ENCODE results near the gene PRR23C. TPM values are rescaled to one million over a fixed set of nuclear protein-coding genes. Genes with fewer than 3 reads are reported as not detected.

PRR23C gene
- polyA plus RNA-seq, 2 of the 4 experiments (the other 2 are of a cell fraction): not detected

GRCh38 chr3:139043554-139044365 is 932 bp downstream of the PRR23C start:
- WGBS (ENCODE audit: missing lambda C conversion rate): 78% methylated on average over 30 of the region's 50 CpGs
- DNase-seq (ENCODE audit: low read depth in 1 of 2, low spot score in 1 of 2) (no peak), ATAC-seq (no peak), FAIRE-seq (no peak)
- H3K9me3 ChIP-seq: no peaks in the 10 kb centered on the region
- no peak overlapping the region for H3K4me2 ChIP-seq
- POLR2A ChIA-PET: no interaction called here
- CTCF ChIA-PET: no interaction called here
- H3K27ac ChIP-seq: no peak overlapping the region
- no peaks in the 10 kb centered on the region for H3K4me1 ChIP-seq
- TF ChIP-seq BCL3 (IDR thresholded peaks at IDR 0.05) (no peak), CEBPB (IDR thresholded peaks at IDR 0.05) (peak; percentile 19 to 78; a peak in 3 of 4 replicates)
- no peak overlapping the region for H3K4me3 ChIP-seq

- TF ChIP-seq KDM1A (IDR thresholded peaks at IDR 0.05; ENCODE audit: low read depth) (no peak), CBX2 (IDR thresholded peaks at IDR 0.05; ENCODE audit: borderline replicate concordance, low read depth) (no peak), GATA3 (IDR thresholded peaks at IDR 0.05; ENCODE audit: borderline replicate concordance) (no peak), NR3C1 (IDR thresholded peaks at IDR 0.05) (no peak), MAFK (IDR thresholded peaks at IDR 0.05; ENCODE audit: partially characterized antibody) (no peak), FOXS1 (CRISPR knock-in tag; IDR thresholded peaks at IDR 0.05) (no peak), HOXB5 (CRISPR knock-in tag; IDR thresholded peaks at IDR 0.05) (no peak), RAD21 (conservative IDR thresholded peaks at IDR 0.05 in 1 of 2, IDR thresholded peaks at IDR 0.05 in 1 of 2) (no peak), SMC3 (IDR thresholded peaks at IDR 0.05) (no peak), RFX5 (IDR thresholded peaks at IDR 0.05) (no peak), ZFP36 (IDR thresholded peaks at IDR 0.05; ENCODE audit: borderline replicate concordance, partially characterized antibody) (no peak), PHF8 (IDR thresholded peaks at IDR 0.05; ENCODE audit: borderline replicate concordance, low read depth) (no peak)
- TF ChIP-seq, protein P1, sequence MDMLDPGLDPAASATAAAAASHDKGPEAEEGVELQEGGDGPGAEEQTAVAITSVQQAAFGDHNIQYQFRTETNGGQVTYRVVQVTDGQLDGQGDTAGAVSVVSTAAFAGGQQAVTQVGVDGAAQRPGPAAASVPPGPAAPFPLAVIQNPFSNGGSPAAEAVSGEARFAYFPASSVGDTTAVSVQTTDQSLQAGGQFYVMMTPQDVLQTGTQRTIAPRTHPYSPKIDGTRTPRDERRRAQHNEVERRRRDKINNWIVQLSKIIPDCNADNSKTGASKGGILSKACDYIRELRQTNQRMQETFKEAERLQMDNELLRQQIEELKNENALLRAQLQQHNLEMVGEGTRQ (IDR thresholded peaks at IDR 0.05): no peak
- DNase-seq (ENCODE audit: low read depth in 1 of 2, low spot score in 1 of 2) (no peak), FAIRE-seq (no peak), ATAC-seq (no peak)
- H3K27ac ChIP-seq: no peak overlapping the region
- WGBS (ENCODE audit: missing lambda C conversion rate): 43% methylated on average over 6 of the region's 6 CpGs
- CTCF ChIA-PET: no interaction called here
- H3K4me1 ChIP-seq: no peaks in the 10 kb centered on the region
- H3K4me3 ChIP-seq: no peak overlapping the region
- no peak overlapping the region for H3K4me2 ChIP-seq
- POLR2A ChIA-PET: no interaction called here
- no peaks in the 10 kb centered on the region for H3K9me3 ChIP-seq
Measured at GRCh38 chr3:139037478-139037877, 7.2 kb downstream of the PRR23C start.

DNA sequence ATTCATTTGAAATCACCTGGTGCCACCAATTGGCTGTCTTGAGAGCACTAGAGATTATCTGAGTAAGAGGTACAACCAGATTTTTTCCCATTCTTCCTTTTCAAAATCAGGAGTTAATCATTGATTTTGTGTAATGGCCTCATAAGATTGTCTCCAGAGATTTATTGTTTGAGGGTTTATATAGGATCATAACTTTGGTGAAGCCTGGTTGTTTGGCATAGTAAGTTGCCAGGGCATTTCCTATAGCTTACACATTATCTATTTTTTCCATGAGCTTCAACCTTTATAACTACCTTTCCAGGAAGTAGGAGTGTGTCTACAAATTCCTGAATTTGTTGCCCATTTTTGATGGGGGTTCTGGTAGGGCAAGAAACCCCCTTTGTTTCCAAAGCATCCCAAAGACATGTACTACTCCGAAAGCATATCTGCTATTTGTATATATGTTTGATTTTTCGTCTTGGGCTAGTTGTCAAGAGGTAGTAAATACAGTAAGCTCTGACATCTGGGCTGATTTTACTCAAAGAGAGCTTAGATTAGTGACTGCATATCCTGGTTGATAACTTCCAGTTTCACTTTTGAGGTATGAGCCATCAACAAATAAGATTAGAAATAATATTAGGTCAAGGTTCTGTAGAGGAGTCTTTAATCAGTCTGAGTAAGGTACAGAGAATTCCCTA is 12.2 kb downstream of the PRR23C start:
- H3K4me3 ChIP-seq: no peak overlapping the region
- H3K4me2 ChIP-seq: no peak overlapping the region
- ATAC-seq (no peak), FAIRE-seq (no peak), DNase-seq (ENCODE audit: low read depth in 1 of 2, low spot score in 1 of 2) (no peak)
- ChIA-PET POLR2A (no interaction called here), CTCF (interaction anchor here (0.6 kb wide), 1 partner anchor 1863 kb away, joined by 3 read pairs; no protein-coding TSS in a partner anchor)
- 21% methylated on average over 2 of the region's 2 CpGs for WGBS (ENCODE audit: missing lambda C conversion rate)
- TF ChIP-seq EP300 (IDR thresholded peaks at IDR 0.05) (no peak), FOXS1 (CRISPR knock-in tag; IDR thresholded peaks at IDR 0.05) (no peak), NR3C1 (IDR thresholded peaks at IDR 0.05) (no peak), RAD21 (conservative IDR thresholded peaks at IDR 0.05 in 1 of 2, IDR thresholded peaks at IDR 0.05 in 1 of 2) (no peak), KDM1A (IDR thresholded peaks at IDR 0.05; ENCODE audit: low read depth) (no peak), MAZ (IDR thresholded peaks at IDR 0.05; ENCODE audit: borderline replicate concordance, low read depth, low read length) (no peak), ATOH8 (CRISPR knock-in tag; IDR thresholded peaks at IDR 0.05; ENCODE audit: low read depth) (no peak), RARB (CRISPR knock-in tag; IDR thresholded peaks at IDR 0.05) (no peak), SMC3 (IDR thresholded peaks at IDR 0.05) (no peak), ZSCAN20 (CRISPR knock-in tag; IDR thresholded peaks at IDR 0.05) (no peak), JUN (IDR thresholded peaks at IDR 0.05) (no peak), MAX (IDR thresholded peaks at IDR 0.05) (no peak), ZC3H11A (IDR thresholded peaks at IDR 0.05) (no peak)
- TF ChIP-seq, protein P2, sequence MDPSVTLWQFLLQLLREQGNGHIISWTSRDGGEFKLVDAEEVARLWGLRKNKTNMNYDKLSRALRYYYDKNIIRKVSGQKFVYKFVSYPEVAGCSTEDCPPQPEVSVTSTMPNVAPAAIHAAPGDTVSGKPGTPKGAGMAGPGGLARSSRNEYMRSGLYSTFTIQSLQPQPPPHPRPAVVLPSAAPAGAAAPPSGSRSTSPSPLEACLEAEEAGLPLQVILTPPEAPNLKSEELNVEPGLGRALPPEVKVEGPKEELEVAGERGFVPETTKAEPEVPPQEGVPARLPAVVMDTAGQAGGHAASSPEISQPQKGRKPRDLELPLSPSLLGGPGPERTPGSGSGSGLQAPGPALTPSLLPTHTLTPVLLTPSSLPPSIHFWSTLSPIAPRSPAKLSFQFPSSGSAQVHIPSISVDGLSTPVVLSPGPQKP (IDR thresholded peaks at IDR 0.05; ENCODE audit: low read depth, low read length): no peak
- TF ChIP-seq, protein P1 (IDR thresholded peaks at IDR 0.05): no peak
- TF ChIP-seq, protein P3, sequence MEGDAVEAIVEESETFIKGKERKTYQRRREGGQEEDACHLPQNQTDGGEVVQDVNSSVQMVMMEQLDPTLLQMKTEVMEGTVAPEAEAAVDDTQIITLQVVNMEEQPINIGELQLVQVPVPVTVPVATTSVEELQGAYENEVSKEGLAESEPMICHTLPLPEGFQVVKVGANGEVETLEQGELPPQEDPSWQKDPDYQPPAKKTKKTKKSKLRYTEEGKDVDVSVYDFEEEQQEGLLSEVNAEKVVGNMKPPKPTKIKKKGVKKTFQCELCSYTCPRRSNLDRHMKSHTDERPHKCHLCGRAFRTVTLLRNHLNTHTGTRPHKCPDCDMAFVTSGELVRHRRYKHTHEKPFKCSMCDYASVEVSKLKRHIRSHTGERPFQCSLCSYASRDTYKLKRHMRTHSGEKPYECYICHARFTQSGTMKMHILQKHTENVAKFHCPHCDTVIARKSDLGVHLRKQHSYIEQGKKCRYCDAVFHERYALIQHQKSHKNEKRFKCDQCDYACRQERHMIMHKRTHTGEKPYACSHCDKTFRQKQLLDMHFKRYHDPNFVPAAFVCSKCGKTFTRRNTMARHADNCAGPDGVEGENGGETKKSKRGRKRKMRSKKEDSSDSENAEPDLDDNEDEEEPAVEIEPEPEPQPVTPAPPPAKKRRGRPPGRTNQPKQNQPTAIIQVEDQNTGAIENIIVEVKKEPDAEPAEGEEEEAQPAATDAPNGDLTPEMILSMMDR (IDR thresholded peaks at IDR 0.05): no peak
- 0 out of 3 replicates have a peak, but pooled peaks cover 7% of the 10 kb centered on the region for H3K9me3 ChIP-seq
- no peaks in the 10 kb centered on the region for H3K4me1 ChIP-seq
- no peak overlapping the region for H3K27ac ChIP-seq

Data from A549 (cell line).